Right atrium auricular region (tissue), 2 donors: ENCODE data around the gene C2orf42. TPM values are rescaled to one million over a fixed set of nuclear protein-coding genes. Genes with fewer than 3 reads are reported as not detected.
"Not testable (repeated sequence)": the region's sequence is repeated elsewhere in the genome, so short reads cannot be mapped to it uniquely, and the experiment has no call there.

ENCODE experiments used
- DNase-seq: peaks from one replicate; pipeline ENCODE4 v3.0.0-alpha.2; 2019; ENCODE audit warnings: low spot score
- H3K27ac ChIP-seq, 2 donors: fragments of 200-600 bp; sonication (generic); 1 replicate in 1 of 2; 2 replicates in 1 of 2; pipeline ENCODE4 v1.5.1; 2016 to 2019
- H3K27me3 ChIP-seq, 2 donors: fragments of 200-600 bp; sonication (generic); one replicate each; pipeline versions ENCODE4 v1.5.1 to v1.6.0; 2017 to 2019
- H3K36me3 ChIP-seq: fragments of 200-600 bp; sonication (generic); one replicate; pipeline ENCODE4 v1.5.1; 2016
- H3K4me1 ChIP-seq, 2 donors: fragments of 200-600 bp; sonication (generic); one replicate each; pipeline versions ENCODE4 v1.5.1 to v1.6.0; 2017 to 2019
- H3K4me3 ChIP-seq, 2 donors: fragments of 200-600 bp; sonication (generic); 1 replicate in 1 of 2; 2 replicates in 1 of 2; pipeline ENCODE4 v1.5.1; 2017 to 2019; ENCODE audit warnings: mild to moderate bottlenecking in 1 of 2, moderate library complexity in 1 of 2
- H3K9me3 ChIP-seq, 2 donors: fragments of 200-600 bp; sonication (generic); one replicate each; pipeline ENCODE4 v1.5.1; 2019
- CTCF ChIP-seq, 2 donors: fragments of 200-600 bp; sonication (generic); IDR thresholded peaks; one replicate each; pipeline ENCODE4 v1.5.1; 2019; ENCODE audit warnings: antibody characterized with exemption in 2 of 2
- total RNA-seq, 2 donors: library from RNA; depleted of rRNA; stranded (reverse); fragments of >200 nt; gene quantifications; one replicate each; pipeline ENCODE4 v1.1.0, GENCODE V29; 2016

The C2orf42 gene
- total RNA-seq, 2 donors from 2014 or later: 9.6 to 9.9 TPM

- TF ChIP-seq CTCF (IDR thresholded peaks at IDR 0.05): no peak
- Histone ChIP-seq H3K36me3 (no peaks in the 10 kb centered on the region), H3K9me3 (no peaks in the 10 kb centered on the region), H3K4me1 (peaks cover 0 to 32% of the 10 kb centered on the region in 2 donors), H3K27ac (peak overlapping the region; percentile 99 to 100), H3K4me3 (no peak overlapping the region), H3K27me3 (no peaks in the 10 kb centered on the region)
- no peak for DNase-seq
These were observed 50.0 kb downstream of the C2orf42 start for GRCh38 chr2:70140791-70141211.

DNA sequence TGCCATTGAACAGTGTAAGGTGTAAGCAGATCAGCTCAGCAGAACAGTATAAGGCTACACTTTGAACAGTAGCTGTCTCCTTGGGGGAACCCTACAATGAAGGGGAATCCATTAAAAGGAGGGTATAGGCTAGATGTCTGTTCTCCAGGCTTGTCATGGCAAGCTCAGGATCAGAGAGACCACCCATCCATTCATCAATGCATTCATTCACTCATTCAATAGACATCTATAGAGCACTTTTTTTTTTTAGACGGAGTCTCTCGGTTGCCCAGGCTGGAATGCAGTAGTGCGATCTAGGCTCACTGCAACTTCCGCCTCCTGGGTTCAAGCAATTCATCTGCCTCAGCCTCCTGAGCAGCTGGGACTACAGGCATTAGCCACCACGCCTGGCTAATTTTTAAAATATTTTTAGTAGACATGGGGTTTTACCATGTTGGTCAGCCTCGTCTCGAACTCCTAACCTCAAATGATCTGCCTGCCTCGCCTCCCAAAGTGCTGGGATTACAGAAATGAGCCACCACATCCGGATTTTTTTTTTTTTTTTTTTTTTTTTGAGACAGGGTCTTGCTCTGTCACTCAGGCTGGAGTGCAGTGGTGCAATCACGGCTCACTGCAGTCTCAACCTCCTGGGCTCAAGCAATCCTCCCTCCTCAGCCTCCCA, 56.4 kb downstream of the C2orf42 start:
- DNase-seq, H3K9me3 ChIP-seq, H3K36me3 ChIP-seq, H3K4me3 ChIP-seq, H3K27me3 ChIP-seq: not testable (repeated sequence)
- peaks cover 0 to 43% of the 10 kb centered on the region in 2 donors for H3K4me1 ChIP-seq
- H3K27ac ChIP-seq: peak overlapping the region; percentile 91 to 92

DNA sequence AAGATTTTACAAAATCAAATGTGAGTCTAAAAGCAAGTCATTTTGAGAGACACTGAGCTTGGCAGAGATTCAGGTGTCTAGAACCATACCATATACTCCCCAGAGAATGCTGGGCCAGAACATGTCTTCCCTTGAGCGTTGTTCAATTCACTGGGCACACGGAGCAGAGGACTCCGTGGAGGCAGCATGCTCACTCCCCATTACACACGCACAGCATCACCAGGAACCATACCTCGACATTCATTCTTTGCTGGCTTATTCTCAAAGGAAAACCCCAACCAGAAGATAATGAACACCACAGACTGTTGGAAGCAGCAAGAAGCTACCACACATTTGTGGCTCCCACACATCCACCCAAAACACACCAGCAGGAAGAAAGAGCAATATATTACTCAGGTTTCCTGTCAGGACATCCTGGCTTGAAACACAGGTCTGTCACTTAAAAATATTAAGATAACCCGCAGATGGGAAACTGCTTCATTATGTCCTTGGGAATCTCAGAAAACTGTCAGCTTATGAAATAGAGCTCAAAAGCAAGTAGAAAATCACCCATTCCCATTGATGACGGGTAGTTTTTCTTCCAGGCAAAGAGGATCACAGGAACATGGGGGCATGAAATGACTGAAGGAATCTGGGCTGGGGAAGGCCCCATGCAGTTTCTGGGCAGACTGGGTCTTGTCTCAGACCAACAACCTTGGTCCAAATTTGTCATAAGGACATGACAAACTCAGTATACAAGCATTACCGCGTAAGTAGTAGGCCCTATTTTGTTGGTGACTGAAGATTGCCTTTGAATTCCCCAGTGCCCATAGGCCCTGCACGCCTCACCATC, 57.1 kb downstream of the C2orf42 start:
- no peaks in the 10 kb centered on the region for H3K36me3 ChIP-seq
- no peak overlapping the region for H3K4me3 ChIP-seq
- H3K27me3 ChIP-seq: no peaks in the 10 kb centered on the region
- TF ChIP-seq CTCF (IDR thresholded peaks at IDR 0.05): no peak
- no peak for DNase-seq
- peak overlapping the region; percentile 91 to 92 for H3K27ac ChIP-seq
- H3K9me3 ChIP-seq: no peaks in the 10 kb centered on the region
- peaks cover 0 to 43% of the 10 kb centered on the region in 2 donors for H3K4me1 ChIP-seq

DNA sequence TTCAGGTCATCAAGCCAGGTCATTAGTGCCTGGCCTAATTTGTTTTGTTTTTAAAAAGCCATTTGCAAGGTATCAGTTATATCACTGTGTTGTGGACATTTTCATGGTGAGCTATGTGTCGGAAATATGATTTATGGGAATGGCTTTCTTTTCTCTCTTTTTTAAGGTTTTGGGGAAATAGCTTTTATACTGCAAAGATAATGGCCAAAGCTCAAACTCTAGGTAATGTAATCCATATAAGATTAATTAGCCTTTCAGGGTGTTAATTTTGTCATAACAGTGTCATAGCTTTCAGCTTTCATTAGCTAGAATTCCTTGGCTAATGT, 57.7 kb downstream of the C2orf42 start:
- Histone ChIP-seq H3K4me3 (peak overlapping the region in 1 of 2 donors; percentile 39), H3K36me3 (no peaks in the 10 kb centered on the region), H3K4me1 (peaks cover 0 to 43% of the 10 kb centered on the region in 2 donors), H3K9me3 (no peaks in the 10 kb centered on the region), H3K27me3 (no peaks in the 10 kb centered on the region), H3K27ac (peak overlapping the region; percentile 91 to 92)
- no peak for TF ChIP-seq CTCF (IDR thresholded peaks at IDR 0.05)
- DNase-seq: no peak

DNA sequence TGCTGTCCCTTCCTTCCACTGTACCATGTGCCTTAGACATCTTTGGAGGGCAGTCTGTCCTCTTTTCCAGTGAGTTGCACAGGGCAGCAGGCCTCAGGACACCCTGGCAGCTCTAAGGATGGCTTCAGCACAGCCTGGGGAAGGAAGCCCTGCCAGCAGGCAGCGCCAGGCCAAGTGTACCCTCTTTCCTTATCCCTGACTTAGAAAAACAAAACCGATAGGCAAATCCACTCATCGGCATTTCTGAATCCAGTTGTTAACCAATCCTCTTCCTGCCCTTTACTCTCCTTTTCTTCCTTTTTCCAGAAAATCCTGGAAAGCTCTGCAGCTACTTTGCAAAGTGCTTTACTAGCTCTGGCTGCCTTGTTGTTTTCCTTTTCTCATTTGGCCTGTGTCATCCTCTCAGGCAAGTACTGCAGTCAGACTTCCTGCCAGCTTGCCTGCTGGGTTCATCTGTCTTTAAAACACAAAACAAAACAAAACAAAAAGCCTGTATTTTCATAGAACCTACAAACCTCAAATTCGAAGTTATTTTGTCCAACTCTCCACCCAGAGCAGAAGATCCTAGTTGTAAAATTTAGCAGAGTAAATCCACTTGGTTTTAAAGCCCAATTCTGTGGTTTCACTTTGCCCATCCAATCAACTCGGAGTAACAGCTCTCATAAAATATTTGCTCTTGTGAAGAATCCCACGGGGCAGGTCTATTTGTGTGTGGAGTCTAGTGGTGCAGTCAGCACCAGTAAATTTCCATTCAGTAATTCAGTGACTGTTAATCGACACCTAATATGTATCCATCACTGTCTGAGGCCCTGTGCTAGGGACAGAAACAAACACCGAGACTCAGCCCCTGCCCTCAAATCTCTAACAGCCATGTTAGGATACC, 58.3 kb downstream of the C2orf42 start:
- TF ChIP-seq CTCF (IDR thresholded peaks at IDR 0.05): no peak
- H3K4me3 ChIP-seq: peak overlapping the region; percentile 1 to 39
- peak overlapping the region; percentile 91 to 92 for H3K27ac ChIP-seq
- peaks cover 0 to 47% of the 10 kb centered on the region in 2 donors for H3K4me1 ChIP-seq
- no peak for DNase-seq
- H3K9me3 ChIP-seq: no peaks in the 10 kb centered on the region
- H3K27me3 ChIP-seq: no peaks in the 10 kb centered on the region
- H3K36me3 ChIP-seq: no peaks in the 10 kb centered on the region

DNA sequence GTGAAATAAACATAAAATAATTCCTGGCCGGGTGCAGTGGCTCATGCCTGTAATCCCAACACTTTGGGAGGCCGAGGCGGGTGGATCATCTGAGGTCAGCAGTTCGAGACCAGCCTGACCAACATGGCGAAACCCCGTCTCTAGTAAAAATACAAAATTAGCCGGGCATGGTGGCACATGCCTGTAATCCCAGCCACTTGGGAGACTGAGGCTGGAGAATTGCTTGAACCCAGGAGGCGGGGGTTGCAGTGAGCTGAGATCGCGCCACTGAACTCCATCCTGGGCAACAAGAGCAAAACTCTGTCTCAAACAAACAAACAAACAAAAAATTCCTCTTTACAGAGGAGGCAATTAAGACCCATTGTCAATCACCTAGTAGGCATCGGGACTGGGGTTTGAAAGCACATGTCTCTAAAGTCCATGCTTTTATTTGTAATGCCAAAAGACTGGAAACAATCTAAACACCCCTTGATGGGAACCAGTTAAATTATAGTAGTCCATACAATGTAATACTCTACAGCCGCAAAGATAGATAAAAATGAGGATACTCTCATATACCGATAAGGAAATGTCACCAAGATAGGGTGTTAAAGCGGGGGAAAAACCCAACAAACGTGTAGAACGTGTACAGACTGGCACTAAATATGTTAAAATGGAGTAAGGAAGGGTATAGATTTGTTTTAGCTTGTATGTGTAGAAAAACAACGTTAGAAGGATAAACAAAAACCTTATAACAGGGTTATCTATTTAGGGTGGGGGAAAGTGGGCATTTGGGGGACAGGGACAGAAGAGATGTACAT, 59.3 kb downstream of the C2orf42 start:
- not testable (repeated sequence) for DNase-seq, H3K36me3 ChIP-seq, H3K27me3 ChIP-seq, H3K9me3 ChIP-seq
- H3K4me3 ChIP-seq: peak overlapping the region in 1 of 2 donors; percentile 39
- H3K4me1 ChIP-seq: peaks cover 0 to 53% of the 10 kb centered on the region in 2 donors
- peak overlapping the region; percentile 91 to 92 for H3K27ac ChIP-seq
